ENCODE results near the gene DPEP2. TPM values are rescaled to one million over a fixed set of nuclear protein-coding genes. Genes with fewer than 3 reads are reported as not detected.

Gene DPEP2
- total RNA-seq, 1 experiment from 2014 or later = not detected

DNA sequence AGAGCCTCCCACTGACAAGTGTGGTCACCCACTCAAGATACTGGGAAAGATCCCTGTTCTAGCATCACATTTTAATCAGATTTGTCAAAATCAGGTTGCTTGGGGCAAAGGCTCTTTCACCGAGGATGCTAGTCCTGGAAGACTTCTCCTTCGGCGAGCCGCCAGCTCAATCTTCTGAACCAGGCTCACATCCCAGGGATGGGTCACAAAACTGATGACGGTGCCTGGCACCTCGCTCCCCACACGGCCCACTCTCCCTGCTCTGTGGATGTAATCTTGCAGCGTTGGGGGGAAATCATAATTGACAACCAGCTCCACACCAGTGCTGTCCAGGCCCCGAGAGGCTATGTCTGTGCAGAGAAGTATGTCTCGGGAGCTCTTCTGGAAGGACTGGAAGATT, 22.2 kb upstream of the DPEP2 start (continued):
- TF ChIP-seq, protein P1, sequence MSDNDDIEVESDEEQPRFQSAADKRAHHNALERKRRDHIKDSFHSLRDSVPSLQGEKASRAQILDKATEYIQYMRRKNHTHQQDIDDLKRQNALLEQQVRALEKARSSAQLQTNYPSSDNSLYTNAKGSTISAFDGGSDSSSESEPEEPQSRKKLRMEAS (IDR thresholded peaks at IDR 0.05) = no peak

DNA sequence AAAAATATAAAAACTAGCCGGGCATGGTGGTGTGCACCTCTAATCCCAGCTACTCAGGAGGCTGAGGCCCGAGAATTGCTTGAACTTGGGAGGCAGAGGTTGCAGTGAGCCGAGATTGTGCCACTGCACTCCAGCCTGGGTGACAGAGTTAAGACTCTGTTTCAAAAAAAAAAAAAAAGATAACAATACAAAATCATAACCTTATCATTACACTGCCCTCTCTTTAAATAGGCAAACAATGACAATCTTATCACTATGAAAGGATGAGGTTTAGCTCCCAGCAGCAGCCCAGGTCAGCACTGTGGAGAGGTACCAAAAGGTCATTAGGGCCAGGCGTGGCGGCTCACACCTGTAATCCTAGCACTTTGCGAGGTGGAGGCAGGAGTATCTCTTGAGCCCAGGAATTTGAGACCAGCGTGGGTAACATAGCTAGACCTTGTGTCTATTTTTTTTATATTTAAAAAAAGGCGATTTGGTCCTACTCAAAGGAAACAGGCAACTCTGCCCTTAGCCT, 19.9 kb upstream of the DPEP2 start:
- no peaks in the 10 kb centered on the region for H4K20me1 ChIP-seq (ENCODE audit: insufficient read depth)
- CTCF ChIA-PET = no interaction called here
- no TSS peak for BruUV-seq (replicated peaks)
- H3K9me3 ChIP-seq (ENCODE audit: control insufficient read depth in 1 of 2, insufficient read depth in 1 of 2, low read depth in 1 of 2, low read length in 2 of 2) = no peaks in the 10 kb centered on the region
- H2AFZ ChIP-seq (ENCODE audit: low read depth, low read length, poor library complexity, severe bottlenecking) = no peak overlapping the region
- no peak for DNase-seq (ENCODE audit: low read depth, low spot score)
- POLR2A ChIA-PET = no interaction called here
- no peaks in the 10 kb centered on the region for H3K27me3 ChIP-seq (ENCODE audit: insufficient read depth, low read length)
- H3K4me1 ChIP-seq (ENCODE audit: control insufficient read depth in 1 of 2, insufficient read depth in 2 of 2, low read length in 2 of 2) = peaks cover 9 to 33% of the 10 kb centered on the region in 2 experiments; a peak in 3 of 4 replicates
- no peak for ATAC-seq
- no peak overlapping the region for H3K4me3 ChIP-seq (replicated peaks in 1 of 2; ENCODE audit: low read depth in 1 of 2, low read length in 2 of 2)
- no peak overlapping the region for H3K9ac ChIP-seq (ENCODE audit: low read length)
- RAD21 ChIA-PET (ENCODE audit: low non-redundant PET in 1 of 2, low total read pairs in 2 of 2, uncharacterized antibody in 2 of 2, unreplicated experiment in 2 of 2) = no interaction called here
- no peak overlapping the region for H3K4me2 ChIP-seq (ENCODE audit: low read length)
- peaks cover 34% of the 10 kb centered on the region for H3K79me2 ChIP-seq (ENCODE audit: insufficient read depth, low read length)
- H3K9me2 ChIP-seq (ENCODE audit: insufficient read depth) = no peaks in the 10 kb centered on the region
- H3K27ac ChIP-seq (ENCODE audit: low read depth, low read length) = no peak overlapping the region
- intact Hi-C loops (cut with micrococcal nuclease) = no loop called here
- peaks cover 0 to 7% of the 10 kb centered on the region in 2 experiments; a peak in 1 of 4 replicates for H3K36me3 ChIP-seq (ENCODE audit: control insufficient read depth in 1 of 2, insufficient read depth in 2 of 2, low read length in 2 of 2)
- TF ChIP-seq FOSL1 (IDR thresholded peaks at IDR 0.05; ENCODE audit: low read depth) (no peak), RAD21 (IDR thresholded peaks at IDR 0.05; ENCODE audit: low read depth) (no peak), EGR1 (IDR thresholded peaks at IDR 0.05; ENCODE audit: low read depth) (no peak)
- TF ChIP-seq, protein P2, sequence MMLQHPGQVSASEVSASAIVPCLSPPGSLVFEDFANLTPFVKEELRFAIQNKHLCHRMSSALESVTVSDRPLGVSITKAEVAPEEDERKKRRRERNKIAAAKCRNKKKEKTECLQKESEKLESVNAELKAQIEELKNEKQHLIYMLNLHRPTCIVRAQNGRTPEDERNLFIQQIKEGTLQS (IDR thresholded peaks at IDR 0.05) = no peak

DNA sequence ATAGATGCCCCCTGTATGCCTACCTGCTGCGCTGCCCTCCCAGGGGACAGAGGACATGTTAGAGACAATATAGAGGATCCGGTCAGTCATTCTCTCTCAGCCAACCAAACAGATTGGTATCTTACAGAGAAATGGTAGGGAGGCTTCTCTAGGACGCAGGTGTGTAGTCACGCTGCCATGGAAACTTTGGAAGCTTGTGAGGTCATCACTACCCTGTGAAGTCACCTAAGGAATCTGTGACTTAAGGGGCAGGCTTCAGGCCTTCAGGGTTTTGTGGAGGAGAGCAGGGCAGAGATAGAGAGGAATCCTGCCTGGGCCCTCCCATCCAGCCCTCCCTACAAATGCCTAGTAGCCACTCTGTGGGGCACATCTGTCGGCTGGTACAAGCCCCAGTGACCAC, 16.4 kb upstream of the DPEP2 start, which contains the start of gene DPEP2NB:
TSS of gene DPEP2NB (minus strand) at position 231 of the 400 bp plus-strand sequence. CDS start at position 90, 141 bp downstream.
- DNase-seq (ENCODE audit: low read depth, low spot score) (no peak), ATAC-seq (no peak)
- no peak within 1 kb of the TSS for H3K9ac ChIP-seq (ENCODE audit: low read length)
- no TSS peak for BruUV-seq (replicated peaks)
- peak within 1 kb of the TSS; percentile 7 for H2AFZ ChIP-seq (ENCODE audit: low read depth, low read length, poor library complexity, severe bottlenecking)
- no peaks in the 10 kb centered on the region for H4K20me1 ChIP-seq (ENCODE audit: insufficient read depth)
- H3K4me2 ChIP-seq (ENCODE audit: low read length) = peak within 1 kb of the TSS; percentile 37
- H3K79me2 ChIP-seq (ENCODE audit: insufficient read depth, low read length) = no peaks in the 10 kb centered on the region
- H3K4me1 ChIP-seq (ENCODE audit: control insufficient read depth in 1 of 2, insufficient read depth in 2 of 2, low read length in 2 of 2) = peaks cover 0 to 14% of the 10 kb centered on the region in 2 experiments; a peak in 3 of 4 replicates
- H3K9me2 ChIP-seq (ENCODE audit: insufficient read depth) = no peaks in the 10 kb centered on the region
- H3K4me3 ChIP-seq (replicated peaks in 1 of 2; ENCODE audit: low read depth in 1 of 2, low read length in 2 of 2) = no peak within 1 kb of the TSS
- H3K9me3 ChIP-seq (ENCODE audit: control insufficient read depth in 1 of 2, insufficient read depth in 1 of 2, low read depth in 1 of 2, low read length in 2 of 2) = no peaks in the 10 kb centered on the region
- ChIA-PET RAD21 (ENCODE audit: low non-redundant PET in 1 of 2, low total read pairs in 2 of 2, uncharacterized antibody in 2 of 2, unreplicated experiment in 2 of 2) (no interaction called here), CTCF (no interaction called here), POLR2A (no interaction called here)
- no peaks in the 10 kb centered on the region for H3K27me3 ChIP-seq (ENCODE audit: insufficient read depth, low read length)
- no peak within 1 kb of the TSS for H3K27ac ChIP-seq (ENCODE audit: low read depth, low read length)
- no peaks in the 10 kb centered on the region for H3K36me3 ChIP-seq (ENCODE audit: control insufficient read depth in 1 of 2, insufficient read depth in 2 of 2, low read length in 2 of 2)
- intact Hi-C loops (cut with micrococcal nuclease) = no loop called here
- TF ChIP-seq, protein P3, sequence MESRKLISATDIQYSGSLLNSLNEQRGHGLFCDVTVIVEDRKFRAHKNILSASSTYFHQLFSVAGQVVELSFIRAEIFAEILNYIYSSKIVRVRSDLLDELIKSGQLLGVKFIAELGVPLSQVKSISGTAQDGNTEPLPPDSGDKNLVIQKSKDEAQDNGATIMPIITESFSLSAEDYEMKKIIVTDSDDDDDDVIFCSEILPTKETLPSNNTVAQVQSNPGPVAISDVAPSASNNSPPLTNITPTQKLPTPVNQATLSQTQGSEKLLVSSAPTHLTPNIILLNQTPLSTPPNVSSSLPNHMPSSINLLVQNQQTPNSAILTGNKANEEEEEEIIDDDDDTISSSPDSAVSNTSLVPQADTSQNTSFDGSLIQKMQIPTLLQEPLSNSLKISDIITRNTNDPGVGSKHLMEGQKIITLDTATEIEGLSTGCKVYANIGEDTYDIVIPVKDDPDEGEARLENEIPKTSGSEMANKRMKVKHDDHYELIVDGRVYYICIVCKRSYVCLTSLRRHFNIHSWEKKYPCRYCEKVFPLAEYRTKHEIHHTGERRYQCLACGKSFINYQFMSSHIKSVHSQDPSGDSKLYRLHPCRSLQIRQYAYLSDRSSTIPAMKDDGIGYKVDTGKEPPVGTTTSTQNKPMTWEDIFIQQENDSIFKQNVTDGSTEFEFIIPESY (IDR thresholded peaks at IDR 0.05; ENCODE audit: extremely low read depth, insufficient replicate concordance, low read length) = no peak
- no peak for TF ChIP-seq ZNF274 (IDR thresholded peaks at IDR 0.05; ENCODE audit: low read depth, low read length)
- TF ChIP-seq FOSL1 (IDR thresholded peaks at IDR 0.05; ENCODE audit: low read depth) = no peak
- TF ChIP-seq, protein P4, sequence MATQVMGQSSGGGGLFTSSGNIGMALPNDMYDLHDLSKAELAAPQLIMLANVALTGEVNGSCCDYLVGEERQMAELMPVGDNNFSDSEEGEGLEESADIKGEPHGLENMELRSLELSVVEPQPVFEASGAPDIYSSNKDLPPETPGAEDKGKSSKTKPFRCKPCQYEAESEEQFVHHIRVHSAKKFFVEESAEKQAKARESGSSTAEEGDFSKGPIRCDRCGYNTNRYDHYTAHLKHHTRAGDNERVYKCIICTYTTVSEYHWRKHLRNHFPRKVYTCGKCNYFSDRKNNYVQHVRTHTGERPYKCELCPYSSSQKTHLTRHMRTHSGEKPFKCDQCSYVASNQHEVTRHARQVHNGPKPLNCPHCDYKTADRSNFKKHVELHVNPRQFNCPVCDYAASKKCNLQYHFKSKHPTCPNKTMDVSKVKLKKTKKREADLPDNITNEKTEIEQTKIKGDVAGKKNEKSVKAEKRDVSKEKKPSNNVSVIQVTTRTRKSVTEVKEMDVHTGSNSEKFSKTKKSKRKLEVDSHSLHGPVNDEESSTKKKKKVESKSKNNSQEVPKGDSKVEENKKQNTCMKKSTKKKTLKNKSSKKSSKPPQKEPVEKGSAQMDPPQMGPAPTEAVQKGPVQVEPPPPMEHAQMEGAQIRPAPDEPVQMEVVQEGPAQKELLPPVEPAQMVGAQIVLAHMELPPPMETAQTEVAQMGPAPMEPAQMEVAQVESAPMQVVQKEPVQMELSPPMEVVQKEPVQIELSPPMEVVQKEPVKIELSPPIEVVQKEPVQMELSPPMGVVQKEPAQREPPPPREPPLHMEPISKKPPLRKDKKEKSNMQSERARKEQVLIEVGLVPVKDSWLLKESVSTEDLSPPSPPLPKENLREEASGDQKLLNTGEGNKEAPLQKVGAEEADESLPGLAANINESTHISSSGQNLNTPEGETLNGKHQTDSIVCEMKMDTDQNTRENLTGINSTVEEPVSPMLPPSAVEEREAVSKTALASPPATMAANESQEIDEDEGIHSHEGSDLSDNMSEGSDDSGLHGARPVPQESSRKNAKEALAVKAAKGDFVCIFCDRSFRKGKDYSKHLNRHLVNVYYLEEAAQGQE (IDR thresholded peaks at IDR 0.05; ENCODE audit: low read depth) = no peak
- no peak for TF ChIP-seq ZFX (IDR thresholded peaks at IDR 0.05)
- TF ChIP-seq CBX3 (IDR thresholded peaks at IDR 0.05; ENCODE audit: low read depth) = no peak
- no peak for TF ChIP-seq POLR2A (IDR thresholded peaks at IDR 0.05; ENCODE audit: borderline replicate concordance, extremely low read depth, insufficient read depth, insufficient read length)
- TF ChIP-seq RAD21 (IDR thresholded peaks at IDR 0.05; ENCODE audit: low read depth) = no peak
- TF ChIP-seq CEBPB (IDR thresholded peaks at IDR 0.05; ENCODE audit: low read depth) = no peak
